K562 (cell line): ENCODE data around the gene COMTD1. TPM values are rescaled to one million over a fixed set of nuclear protein-coding genes. Genes with fewer than 3 reads are reported as not detected.

Experiments
- C11orf30 ChIP-seq: fragments of 450-650 bp; IDR thresholded peaks from 2 replicates; pipeline ENCODE4 v1.6.1; 2016; ENCODE audit warnings: low read depth, mild to moderate bottlenecking
- CGGBP1 ChIP-seq: fragments of 250-450 bp; sonication (Bioruptor Pico); IDR thresholded peaks from 2 replicates; pipeline ENCODE4 v1.9.0; 2021; ENCODE audit warnings: mild to moderate bottlenecking
- DEAF1 ChIP-seq: fragments of 450-650 bp; formaldehyde crosslinking; IDR thresholded peaks from 2 replicates; pipeline ENCODE4 v1.4.0; 2020; ENCODE audit warnings: mild to moderate bottlenecking, moderate library complexity
- FOXM1 ChIP-seq, 2 experiments: fragments of 450-650 bp in 1 of 2; sonication (generic) in 1 of 2; formaldehyde crosslinking in 1 of 2; IDR thresholded peaks; 2 replicates each; pipeline versions ENCODE4 v1.6.1 to v1.9.0; 2017 to 2022; ENCODE audit warnings: low read depth in 2 of 2, mild to moderate bottlenecking in 2 of 2, missing genetic modification reagents in 1 of 2, moderate library complexity in 1 of 2
- KLF1 ChIP-seq: fragments of 450-650 bp; IDR thresholded peaks from 2 replicates; pipeline ENCODE4 v1.6.1; 2016; ENCODE audit warnings: missing genetic modification characterization, missing compliant biosample characterization
- MXI1 ChIP-seq: IDR thresholded peaks from 2 replicates; pipeline ENCODE4 v1.6.1; 2011; ENCODE audit warnings: low read depth, mild to moderate bottlenecking, improper control_type of control experiment, low read length
- MYC ChIP-seq, 2 experiments: fragments of 250-450 bp in 1 of 2; sonication (Bioruptor Pico) in 1 of 2; IDR thresholded peaks; 2 replicates each; pipeline versions ENCODE4 v1.5.1 to v1.6.1; 2012 to 2021; ENCODE audit warnings: low read depth in 2 of 2, borderline replicate concordance in 1 of 2, improper control_type of control experiment in 1 of 2, low read length in 1 of 2, mild to moderate bottlenecking in 1 of 2, moderate library complexity in 1 of 2
- RB1 ChIP-seq: fragments of 450-650 bp; IDR thresholded peaks from 2 replicates; pipeline ENCODE4 v1.6.1; 2017; ENCODE audit warnings: low read depth, mild to moderate bottlenecking
- RBM22 ChIP-seq: fragments of 200-400 bp; formaldehyde crosslinking; IDR thresholded peaks from 2 replicates; pipeline ENCODE4 v1.6.1; 2018; ENCODE audit warnings: low read length, low read depth; ENCODE audit not compliant: poor library complexity, severe bottlenecking
- RBM39 ChIP-seq: fragments of 200-400 bp; formaldehyde crosslinking; optimal IDR thresholded peaks from 2 replicates; pipeline ENCODE3; 2018; ENCODE audit warnings: low read depth, low read length
- RFX1 ChIP-seq: fragments of 450-650 bp; IDR thresholded peaks from 2 replicates; pipeline ENCODE4 v1.6.1; 2016; ENCODE audit warnings: mild to moderate bottlenecking, moderate library complexity
- RNF2 ChIP-seq: sonication (generic); IDR thresholded peaks from 2 replicates; pipeline ENCODE4 v1.6.1; 2016
- RUNX1 ChIP-seq: sonication (generic); IDR thresholded peaks from 2 replicates; pipeline ENCODE4 v1.6.1; 2016; ENCODE audit warnings: antibody characterized with exemption, low read depth
- SMAD1 ChIP-seq: fragments of 150-350 bp; IDR thresholded peaks from 2 replicates; pipeline ENCODE4 v1.6.1; 2014; ENCODE audit warnings: low read length, low read depth; ENCODE audit not compliant: partially characterized antibody
- SMARCA4 ChIP-seq: fragments of 450-650 bp; IDR thresholded peaks from 2 replicates; pipeline ENCODE4 v1.6.1; 2016
- SMC3 ChIP-seq: conservative IDR thresholded peaks from 2 replicates; pipeline ENCODE4 v1.6.1; 2011; ENCODE audit warnings: low read depth, low read length, improper control_type of control experiment; ENCODE audit not compliant: insufficient read depth
- SOX6 ChIP-seq: fragments of 450-650 bp; IDR thresholded peaks from 2 replicates; pipeline ENCODE4 v1.6.1; 2014; ENCODE audit warnings: mild to moderate bottlenecking
- TCF15 ChIP-seq: fragments of 250-450 bp; sonication (Bioruptor Pico); IDR thresholded peaks from 2 replicates; pipeline ENCODE4 v1.8.0; 2022; ENCODE audit warnings: moderate library complexity, mild to moderate bottlenecking, inconsistent platforms
- TCF7L2 ChIP-seq: fragments of 150-350 bp; IDR thresholded peaks from 2 replicates; pipeline ENCODE4 v1.6.1; 2016; ENCODE audit warnings: low read depth, mild to moderate bottlenecking, low read length, moderate library complexity
- ZFP1 ChIP-seq: fragments of 450-650 bp; formaldehyde crosslinking; IDR thresholded peaks from 2 replicates; pipeline ENCODE4 v1.4.0; 2020; ENCODE audit warnings: mild to moderate bottlenecking, mixed read lengths
- ZKSCAN3 ChIP-seq: fragments of 250-450 bp; sonication (Bioruptor Pico); IDR thresholded peaks from 2 replicates; pipeline ENCODE4 v1.4.0; 2020
- ZNF124 ChIP-seq: sonication (generic); formaldehyde crosslinking; IDR thresholded peaks from 2 replicates; pipeline ENCODE4 v1.8.1; 2022; ENCODE audit warnings: missing genetic modification reagents
- ZNF232 ChIP-seq: sonication (generic); formaldehyde crosslinking; IDR thresholded peaks from 2 replicates; pipeline ENCODE4 v1.8.0; 2022; ENCODE audit warnings: mild to moderate bottlenecking, missing genetic modification reagents
- ZNF277 ChIP-seq: fragments of 250-450 bp; sonication (Bioruptor Pico); IDR thresholded peaks from 2 replicates; pipeline ENCODE4 v1.8.0; 2022; ENCODE audit warnings: inconsistent platforms, mild to moderate bottlenecking, moderate library complexity, borderline replicate concordance
- ZNF695 ChIP-seq: fragments of 450-650 bp; formaldehyde crosslinking; IDR thresholded peaks from 2 replicates; pipeline ENCODE4 v1.4.0; 2020; ENCODE audit warnings: mild to moderate bottlenecking, moderate library complexity
- ZNF717 ChIP-seq: fragments of 250-450 bp; sonication (Bioruptor Pico); IDR thresholded peaks from 2 replicates; pipeline ENCODE4 v1.5.0; 2021
- polyA plus RNA-seq, 8 experiments: library from polyadenylated mRNA; depleted of rRNA in 4 of 8; stranded (reverse) in 5 of 8; unstranded in 3 of 8; fragments of >200 nt; fragmentation: Nextera tagmentation in 2 of 8; fragmentation: Illumina TruSeq in 1 of 8; extraction: Ambion mirVana in 2 of 8; extraction: Trizol in 1 of 8; gene quantifications; 2 replicates each; pipeline versions ENCODE4 v1.2.1 to v1.2.3, GENCODE V29; 2011 to 2014; ENCODE audit warnings: inconsistent platforms in 1 of 8, missing spikeins in 1 of 8
- total RNA-seq, 7 experiments: library from RNA; depleted of rRNA in 6 of 7; stranded (reverse); fragments of >200 nt in 6 of 7; fragmentation: Illumina TruSeq in 2 of 7; extraction: Trizol in 2 of 7; gene quantifications; 2 replicates each; pipeline versions ENCODE4 v1.2.1 to v1.2.3, GENCODE V29; 2011 to 2021; ENCODE audit warnings: low replicate concordance in 1 of 7

COMTD1 gene
- total and polyA plus RNA-seq, 9 of the 15 experiments (the other 6 are each of a cell fraction or from before 2014, with no cell fraction given): 0.41 to 112 (median 13.7) TPM

GRCh38 chr10:75234017-75234682 lies 1.6 kb downstream of the COMTD1 start (continued):
- TF ChIP-seq CGGBP1 (CRISPR knock-in tag) (0 out of 2 replicates have a peak, but pooled peaks have one; percentile 41), ZNF124 (CRISPR knock-in tag) (no peak), RB1 (peak; percentile 45; the same call in 1 of the 2 replicates), SMC3 (no peak), MYC (IDR thresholded peaks at IDR 0.05; ENCODE audit: low read depth, low read length) (no peak; the same call in 1 of the 2 replicates), MYC (CRISPR knock-in tag; IDR thresholded peaks at IDR 0.05; ENCODE audit: borderline replicate concordance, low read depth) (no peak), RFX1 (no peak), SOX6 (no peak), ZFP1 (CRISPR knock-in tag) (no peak), TCF7L2 (no peak), RBM22 (peak; percentile 68), MXI1 (no peak), DEAF1 (CRISPR knock-in tag) (no peak), ZNF232 (CRISPR knock-in tag) (no peak), RUNX1 (no peak), SMARCA4 (no peak), RBM39 (no peak), ZKSCAN3 (no peak), ZNF277 (no peak), TCF15 (no peak), KLF1 (tag) (no peak), SMAD1 (no peak), C11orf30 (no peak), ZNF695 (CRISPR knock-in tag) (no peak), RNF2 (no peak), FOXM1 (IDR thresholded peaks at IDR 0.05; ENCODE audit: low read depth) (no peak), FOXM1 (CRISPR knock-in tag; IDR thresholded peaks at IDR 0.05; ENCODE audit: low read depth) (no peak), ZNF717 (no peak)
